DOHH2 (cell line): ENCODE results near the gene ATXN7L3B.

Experiments
- H3F3A ChIP-seq: fragments of 200-600 bp; sonication (generic), shearing (Covaris generic); 2 replicates; pipeline ENCODE4 v1.6.0; 2016; ENCODE audit warnings: antibody characterized with exemption, mild to moderate bottlenecking; ENCODE audit not compliant: control insufficient read depth, insufficient read depth
- H3K27ac ChIP-seq: fragments of 200-600 bp; sonication (generic); 2 replicates; pipeline ENCODE4 v1.5.1; 2014; ENCODE audit warnings: low read depth, mild to moderate bottlenecking, low read length, moderate library complexity
- H3K27me3 ChIP-seq: fragments of 200-600 bp; sonication (generic); 2 replicates; pipeline ENCODE4 v1.6.1; 2014; ENCODE audit warnings: mild to moderate bottlenecking, low read length, mixed read lengths; ENCODE audit not compliant: control insufficient read depth
- H3K36me3 ChIP-seq: fragments of 200-600 bp; sonication (generic); 2 replicates; pipeline ENCODE4 v1.6.1; 2014; ENCODE audit warnings: mild to moderate bottlenecking, low read length, moderate library complexity, mixed read lengths; ENCODE audit not compliant: control insufficient read depth
- H3K4me1 ChIP-seq: fragments of 200-600 bp; sonication (generic); 2 replicates; pipeline ENCODE4 v1.6.1; 2014; ENCODE audit warnings: mild to moderate bottlenecking, low read length, mixed read lengths; ENCODE audit not compliant: control insufficient read depth
- H3K4me2 ChIP-seq: fragments of 200-600 bp; sonication (generic); 2 replicates; pipeline ENCODE4 v1.6.0; 2014; ENCODE audit warnings: mild to moderate bottlenecking, low read length, moderate library complexity
- H3K4me3 ChIP-seq: fragments of 200-600 bp; sonication (generic); 2 replicates; pipeline ENCODE4 v1.5.1; 2014; ENCODE audit warnings: mild to moderate bottlenecking, low read length, mixed read lengths
- H3K79me2 ChIP-seq: fragments of 200-600 bp; sonication (generic); 2 replicates; pipeline ENCODE4 v1.6.1; 2014; ENCODE audit warnings: mild to moderate bottlenecking, low read length, mixed read lengths; ENCODE audit not compliant: control insufficient read depth
- H3K9me2 ChIP-seq: fragments of 200-600 bp; sonication (generic); replicated peaks from 2 replicates; pipeline ENCODE4 v1.6.1; 2014; ENCODE audit warnings: mild to moderate bottlenecking, low read length, mixed read lengths; ENCODE audit not compliant: control insufficient read depth
- H3K9me3 ChIP-seq: fragments of 200-600 bp; sonication (generic); 2 replicates; pipeline ENCODE4 v1.6.1; 2014; ENCODE audit warnings: antibody characterized with exemption, low read length, mixed read lengths; ENCODE audit not compliant: control insufficient read depth, insufficient read depth
- H4K20me1 ChIP-seq: fragments of 200-600 bp; sonication (generic); 2 replicates; pipeline ENCODE4 v1.6.0; 2014; ENCODE audit warnings: low read depth, mild to moderate bottlenecking, antibody characterized with exemption, low read length, moderate library complexity; ENCODE audit not compliant: control insufficient read depth, insufficient read depth
- EZH2phosphoT487 ChIP-seq: fragments of 200-600 bp; sonication (generic); IDR thresholded peaks from 2 replicates; pipeline ENCODE4 v1.6.1; 2017; ENCODE audit warnings: borderline replicate concordance, mild to moderate bottlenecking, antibody characterized with exemption, low read length, moderate library complexity, mixed read lengths
- TF ChIP-seq, protein P1 (sequence below): fragments of 200-600 bp; sonication (generic); IDR thresholded peaks from one replicate; pipeline ENCODE4 v1.5.1; 2014; ENCODE audit warnings: antibody characterized with exemption, mild to moderate bottlenecking, low read depth, low read length; ENCODE audit not compliant: poor library complexity, severe bottlenecking

ATXN7L3B gene

DNA sequence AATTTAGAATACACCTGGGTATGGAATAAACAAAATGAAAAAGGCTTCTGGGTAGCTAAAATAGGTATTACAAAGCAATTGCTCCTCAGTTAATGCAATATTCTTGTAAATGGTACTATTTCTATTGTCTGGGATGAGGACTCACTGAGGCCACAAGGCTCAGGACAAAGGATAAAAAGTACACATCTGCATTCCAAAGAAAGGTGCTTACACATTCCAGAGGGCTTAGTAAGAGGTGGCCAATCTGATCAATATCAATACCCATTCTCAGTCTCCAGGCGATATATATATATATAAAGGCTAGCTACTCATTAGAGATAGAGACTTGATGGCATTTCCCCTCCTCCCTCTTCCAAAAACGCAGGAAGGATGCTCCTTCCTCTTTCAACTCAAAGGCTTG is 43.8 kb downstream of the ATXN7L3B start:
- no peaks in the 10 kb centered on the region for H3K36me3 ChIP-seq
- no peak overlapping the region for H3K4me3 ChIP-seq
- H3K9me2 ChIP-seq = no peaks in the 10 kb centered on the region
- no peaks in the 10 kb centered on the region for H3K79me2 ChIP-seq
- no peaks in the 10 kb centered on the region for H3F3A ChIP-seq
- H3K27ac ChIP-seq = no peak overlapping the region
- TF ChIP-seq EZH2phosphoT487 = no peak
- TF ChIP-seq, protein P1, sequence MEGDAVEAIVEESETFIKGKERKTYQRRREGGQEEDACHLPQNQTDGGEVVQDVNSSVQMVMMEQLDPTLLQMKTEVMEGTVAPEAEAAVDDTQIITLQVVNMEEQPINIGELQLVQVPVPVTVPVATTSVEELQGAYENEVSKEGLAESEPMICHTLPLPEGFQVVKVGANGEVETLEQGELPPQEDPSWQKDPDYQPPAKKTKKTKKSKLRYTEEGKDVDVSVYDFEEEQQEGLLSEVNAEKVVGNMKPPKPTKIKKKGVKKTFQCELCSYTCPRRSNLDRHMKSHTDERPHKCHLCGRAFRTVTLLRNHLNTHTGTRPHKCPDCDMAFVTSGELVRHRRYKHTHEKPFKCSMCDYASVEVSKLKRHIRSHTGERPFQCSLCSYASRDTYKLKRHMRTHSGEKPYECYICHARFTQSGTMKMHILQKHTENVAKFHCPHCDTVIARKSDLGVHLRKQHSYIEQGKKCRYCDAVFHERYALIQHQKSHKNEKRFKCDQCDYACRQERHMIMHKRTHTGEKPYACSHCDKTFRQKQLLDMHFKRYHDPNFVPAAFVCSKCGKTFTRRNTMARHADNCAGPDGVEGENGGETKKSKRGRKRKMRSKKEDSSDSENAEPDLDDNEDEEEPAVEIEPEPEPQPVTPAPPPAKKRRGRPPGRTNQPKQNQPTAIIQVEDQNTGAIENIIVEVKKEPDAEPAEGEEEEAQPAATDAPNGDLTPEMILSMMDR = no peak
- H3K4me2 ChIP-seq = no peak overlapping the region
- H3K9me3 ChIP-seq = no peaks in the 10 kb centered on the region
- H3K27me3 ChIP-seq = peaks cover 5% of the 10 kb centered on the region
- H3K4me1 ChIP-seq = no peaks in the 10 kb centered on the region
- no peaks in the 10 kb centered on the region for H4K20me1 ChIP-seq

DNA sequence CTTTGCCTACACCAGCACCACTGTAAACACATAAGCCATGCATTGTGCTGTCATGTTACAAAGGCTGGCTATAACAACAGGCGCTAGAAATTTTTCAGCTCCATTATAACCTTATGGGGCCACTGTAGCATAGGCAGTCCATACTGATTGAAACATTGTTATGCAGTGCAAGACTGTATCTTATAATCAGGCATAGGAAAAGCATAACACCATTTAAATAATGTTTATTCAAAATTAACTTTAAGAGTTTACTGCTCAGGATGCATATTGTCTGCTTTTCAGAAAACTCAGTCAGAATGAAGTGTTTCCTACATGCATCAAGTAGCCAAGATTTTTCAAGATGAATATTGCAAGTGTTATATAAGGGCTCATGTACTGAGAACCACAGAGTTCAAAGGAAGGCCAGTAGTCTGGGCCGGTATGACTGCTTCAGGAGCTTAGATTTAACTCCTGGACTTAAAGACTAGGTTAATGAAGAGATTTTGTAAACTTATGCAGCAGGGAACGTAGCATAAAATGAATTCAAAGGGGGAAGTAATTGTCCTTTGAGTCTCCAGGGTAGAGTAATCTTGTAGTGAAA is 46.9 kb downstream of the ATXN7L3B start:
- Histone ChIP-seq H3K36me3 (no peaks in the 10 kb centered on the region), H3F3A (no peaks in the 10 kb centered on the region), H3K27ac (no peak overlapping the region), H3K4me1 (no peaks in the 10 kb centered on the region), H3K9me3 (no peaks in the 10 kb centered on the region), H3K4me2 (no peak overlapping the region), H3K27me3 (no peaks in the 10 kb centered on the region), H3K9me2 (no peaks in the 10 kb centered on the region), H3K79me2 (no peaks in the 10 kb centered on the region), H3K4me3 (no peak overlapping the region), H4K20me1 (no peaks in the 10 kb centered on the region)
- no peak for TF ChIP-seq EZH2phosphoT487
- TF ChIP-seq, protein P1 = no peak

DNA sequence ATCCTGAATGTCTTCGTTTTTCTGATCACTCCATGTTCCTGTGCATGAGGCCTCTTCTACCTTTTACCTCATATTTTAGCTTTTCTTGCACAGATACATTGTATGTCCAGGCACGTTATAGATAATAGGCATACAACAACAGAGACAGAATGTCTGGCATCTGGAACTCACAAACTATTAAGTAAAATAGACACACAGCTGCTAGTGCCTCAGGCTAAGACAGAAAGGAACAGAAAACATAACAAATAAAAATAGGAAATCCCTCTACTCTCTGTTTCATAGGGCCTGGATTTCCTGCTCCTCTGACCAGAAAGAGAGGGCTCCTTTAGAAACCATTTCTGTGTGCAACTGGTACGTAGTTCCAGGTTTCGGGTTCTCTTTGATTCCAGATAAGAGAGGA is 48.6 kb downstream of the ATXN7L3B start:
- no peaks in the 10 kb centered on the region for H3K4me1 ChIP-seq
- no peak overlapping the region for H3K27ac ChIP-seq
- H3K79me2 ChIP-seq = no peaks in the 10 kb centered on the region
- no peak overlapping the region for H3K4me3 ChIP-seq
- no peaks in the 10 kb centered on the region for H3K36me3 ChIP-seq
- no peaks in the 10 kb centered on the region for H3K27me3 ChIP-seq
- TF ChIP-seq EZH2phosphoT487 = no peak
- TF ChIP-seq, protein P1 = no peak
- no peak overlapping the region for H3K4me2 ChIP-seq
- H3K9me2 ChIP-seq = no peaks in the 10 kb centered on the region
- no peaks in the 10 kb centered on the region for H3K9me3 ChIP-seq
- H3F3A ChIP-seq = no peaks in the 10 kb centered on the region
- H4K20me1 ChIP-seq = no peaks in the 10 kb centered on the region
